Calu3 (cell line): ENCODE measurements around the gene DUSP2. TPM values are rescaled to one million over a fixed set of nuclear protein-coding genes. Genes with fewer than 3 reads are reported as not detected.

Experiments
- BruUV-seq: library from RNA; stranded (reverse); fragments of 400-500 nt; replicated peaks from 2 replicates; lab custom pipeline; 2021; lab: Mats Ljungman, UMichigan
- CTCF ChIA-PET: fragments of 300-600 bp; sonication (Branson Sonifier 250); formaldehyde crosslinking; loops from one replicate; lab custom pipeline; 2022; ENCODE audit warnings: antibody characterized with exemption; lab: Charles Lee
- DNase-seq: peaks from one replicate; pipeline ENCODE4 v3.0.0; 2022
- H3K27ac Mint-ChIP-seq: one replicate; pipeline ENCODE4 v1.8.0; 2022; ENCODE audit warnings: mixed read lengths; ENCODE audit not compliant: unreplicated experiment
- H3K27me3 Mint-ChIP-seq: one replicate; pipeline ENCODE4 v1.8.0; 2022; ENCODE audit warnings: mixed read lengths; ENCODE audit not compliant: unreplicated experiment
- H3K36me3 Mint-ChIP-seq: one replicate; pipeline ENCODE4 v1.8.0; 2022; ENCODE audit warnings: mild to moderate bottlenecking, moderate library complexity, mixed read lengths; ENCODE audit not compliant: insufficient read depth, unreplicated experiment
- H3K4me1 Mint-ChIP-seq: one replicate; pipeline ENCODE4 v1.8.0; 2022; ENCODE audit warnings: mild to moderate bottlenecking, low read depth, mixed read lengths; ENCODE audit not compliant: unreplicated experiment
- H3K4me3 Mint-ChIP-seq: one replicate; pipeline ENCODE4 v1.8.0; 2022; ENCODE audit warnings: mild to moderate bottlenecking, low read depth, moderate library complexity, mixed read lengths; ENCODE audit not compliant: unreplicated experiment
- H3K9me3 Mint-ChIP-seq: one replicate; pipeline ENCODE4 v1.8.0; 2022; ENCODE audit warnings: low read depth, mixed read lengths; ENCODE audit not compliant: unreplicated experiment
- intact Hi-C: fragments of 100-400 bp; cut with micrococcal nuclease; formaldehyde crosslinking; loops from one replicate; pipeline ENCODE4 v1.10.0; 2022; ENCODE audit not compliant: unreplicated experiment
- total RNA-seq: library from RNA; stranded (reverse); gene quantifications from 2 replicates; pipeline ENCODE4 v1.2.3, GENCODE V29; 2022
- TF ChIP-seq, protein P1 (sequence below): fragments of 200-600 bp; IDR thresholded peaks from one replicate; pipeline ENCODE4 v1.8.0; 2022; ENCODE audit warnings: antibody characterized with exemption; ENCODE audit not compliant: unreplicated experiment

Gene DUSP2
- total RNA-seq, 1 experiment from 2014 or later = 4.1 TPM

DNA sequence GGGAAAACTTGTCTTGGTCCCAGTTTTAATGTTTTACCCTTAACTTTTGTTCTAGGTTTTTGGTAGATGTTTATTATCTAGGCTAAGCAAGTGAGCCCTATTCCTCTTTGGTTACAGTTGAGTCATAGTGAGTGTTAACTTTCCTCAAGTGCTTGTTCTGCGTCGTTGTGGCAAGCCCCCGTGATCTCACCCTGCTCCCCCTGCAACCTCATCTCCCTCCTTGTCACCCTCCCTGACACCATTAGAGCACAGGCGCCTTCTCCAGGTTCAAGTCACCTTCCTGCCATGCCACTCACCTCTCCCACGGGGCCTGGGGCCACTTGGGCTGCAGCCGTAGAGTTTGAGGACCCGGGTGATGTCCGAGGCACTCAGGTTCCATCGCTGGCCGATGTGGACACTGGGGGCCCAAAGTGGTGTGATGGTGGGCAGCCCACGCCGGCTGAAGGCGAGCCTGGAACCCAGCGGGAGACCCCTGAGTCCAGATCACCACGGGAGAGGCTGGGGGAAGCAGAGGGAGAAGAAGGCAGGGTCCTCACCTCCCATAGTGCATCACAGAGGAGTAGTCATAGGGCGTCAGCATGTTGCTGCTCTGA, 15.6 kb downstream of the DUSP2 start:
- TF ChIP-seq, protein P1, sequence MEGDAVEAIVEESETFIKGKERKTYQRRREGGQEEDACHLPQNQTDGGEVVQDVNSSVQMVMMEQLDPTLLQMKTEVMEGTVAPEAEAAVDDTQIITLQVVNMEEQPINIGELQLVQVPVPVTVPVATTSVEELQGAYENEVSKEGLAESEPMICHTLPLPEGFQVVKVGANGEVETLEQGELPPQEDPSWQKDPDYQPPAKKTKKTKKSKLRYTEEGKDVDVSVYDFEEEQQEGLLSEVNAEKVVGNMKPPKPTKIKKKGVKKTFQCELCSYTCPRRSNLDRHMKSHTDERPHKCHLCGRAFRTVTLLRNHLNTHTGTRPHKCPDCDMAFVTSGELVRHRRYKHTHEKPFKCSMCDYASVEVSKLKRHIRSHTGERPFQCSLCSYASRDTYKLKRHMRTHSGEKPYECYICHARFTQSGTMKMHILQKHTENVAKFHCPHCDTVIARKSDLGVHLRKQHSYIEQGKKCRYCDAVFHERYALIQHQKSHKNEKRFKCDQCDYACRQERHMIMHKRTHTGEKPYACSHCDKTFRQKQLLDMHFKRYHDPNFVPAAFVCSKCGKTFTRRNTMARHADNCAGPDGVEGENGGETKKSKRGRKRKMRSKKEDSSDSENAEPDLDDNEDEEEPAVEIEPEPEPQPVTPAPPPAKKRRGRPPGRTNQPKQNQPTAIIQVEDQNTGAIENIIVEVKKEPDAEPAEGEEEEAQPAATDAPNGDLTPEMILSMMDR = no peak
- CTCF ChIA-PET = no interaction called here
- no peak overlapping the region for H3K27ac Mint-ChIP-seq
- no peaks in the 10 kb centered on the region for H3K4me1 Mint-ChIP-seq
- no TSS peak for BruUV-seq
- no peaks in the 10 kb centered on the region for H3K9me3 Mint-ChIP-seq
- no peaks in the 10 kb centered on the region for H3K36me3 Mint-ChIP-seq
- intact Hi-C loops = loop anchor here (10.0 kb wide), 1 partner anchor 135 kb away; the partner anchor contains the start of genes CIAO1 and TMEM127
- H3K27me3 Mint-ChIP-seq = peaks cover 67% of the 10 kb centered on the region
- DNase-seq = no peak
- H3K4me3 Mint-ChIP-seq = no peak overlapping the region

DNA sequence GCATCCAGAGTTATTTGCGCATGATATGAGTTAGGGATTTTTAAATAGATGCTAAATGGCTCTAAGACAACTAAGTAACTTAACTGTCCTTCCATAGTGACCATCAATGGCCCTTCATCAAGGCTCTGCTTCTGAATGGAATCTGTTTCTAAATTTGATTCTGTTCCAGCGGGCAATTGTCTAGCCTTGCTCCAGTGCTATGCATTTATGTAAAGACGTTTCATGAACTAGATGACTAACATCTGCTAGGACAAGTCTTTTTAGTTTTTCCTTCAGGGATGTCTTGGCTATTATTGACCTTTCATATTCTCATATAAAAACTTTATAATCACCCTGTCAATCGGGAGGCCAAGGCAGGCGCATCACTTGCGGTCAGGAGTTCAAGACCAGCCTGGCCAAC, 16.8 kb downstream of the DUSP2 start:
- intact Hi-C loops = no loop called here
- no peaks in the 10 kb centered on the region for H3K9me3 Mint-ChIP-seq
- no peak overlapping the region for H3K4me3 Mint-ChIP-seq
- no TSS peak for BruUV-seq
- no peaks in the 10 kb centered on the region for H3K4me1 Mint-ChIP-seq
- peaks cover 64% of the 10 kb centered on the region for H3K27me3 Mint-ChIP-seq
- H3K27ac Mint-ChIP-seq = no peak overlapping the region
- H3K36me3 Mint-ChIP-seq = no peaks in the 10 kb centered on the region
- DNase-seq = no peak
- CTCF ChIA-PET = no interaction called here
- TF ChIP-seq, protein P1 = no peak

DNA sequence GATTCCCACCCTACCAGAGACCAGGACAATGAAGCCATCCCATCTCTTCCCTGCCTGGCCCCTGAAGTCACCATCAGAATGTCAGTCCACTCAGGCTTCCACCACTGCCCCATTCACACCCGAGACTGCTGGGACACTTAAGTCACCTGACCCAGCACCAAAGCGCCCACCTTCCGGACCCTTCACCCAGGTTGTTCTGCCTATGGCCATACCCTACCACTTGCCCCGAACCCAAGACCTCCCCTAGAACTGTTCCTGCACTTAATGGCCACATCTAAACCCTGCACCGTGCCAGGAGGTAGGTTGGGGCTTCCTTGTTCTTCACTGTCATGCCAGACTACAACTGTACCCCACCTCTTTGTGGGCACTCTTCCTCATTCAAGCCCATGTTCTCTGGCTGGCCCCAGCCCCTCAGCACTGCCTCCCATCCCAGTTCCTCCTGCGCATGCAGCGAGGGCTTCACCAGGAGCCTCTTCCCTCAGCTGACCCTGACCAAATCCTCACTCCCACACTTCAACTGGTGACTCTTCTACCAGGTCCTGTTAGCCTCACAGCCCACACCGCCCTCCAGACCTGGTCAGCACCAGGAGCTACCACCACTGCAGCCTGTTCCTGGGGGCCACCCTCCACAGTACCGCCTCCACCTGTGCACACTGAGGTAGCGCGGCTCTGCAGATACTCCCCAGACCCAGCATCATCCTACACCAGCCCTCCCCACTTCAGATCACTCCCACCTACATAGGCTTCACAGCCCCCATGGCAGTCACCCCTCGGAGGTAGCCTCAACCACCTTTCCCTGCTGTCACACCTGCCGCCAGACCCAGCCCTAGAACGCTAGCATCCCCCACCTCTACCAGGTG, 20.6 kb downstream of the DUSP2 start:
- intact Hi-C loops = no loop called here
- no TSS peak for BruUV-seq
- Mint-ChIP-seq H3K9me3 (no peaks in the 10 kb centered on the region), H3K27me3 (peaks cover 66% of the 10 kb centered on the region), H3K4me3 (no peak overlapping the region), H3K36me3 (no peaks in the 10 kb centered on the region), H3K4me1 (no peaks in the 10 kb centered on the region), H3K27ac (no peak overlapping the region)
- DNase-seq = no peak
- CTCF ChIA-PET = no interaction called here
- TF ChIP-seq, protein P1 = no peak

DNA sequence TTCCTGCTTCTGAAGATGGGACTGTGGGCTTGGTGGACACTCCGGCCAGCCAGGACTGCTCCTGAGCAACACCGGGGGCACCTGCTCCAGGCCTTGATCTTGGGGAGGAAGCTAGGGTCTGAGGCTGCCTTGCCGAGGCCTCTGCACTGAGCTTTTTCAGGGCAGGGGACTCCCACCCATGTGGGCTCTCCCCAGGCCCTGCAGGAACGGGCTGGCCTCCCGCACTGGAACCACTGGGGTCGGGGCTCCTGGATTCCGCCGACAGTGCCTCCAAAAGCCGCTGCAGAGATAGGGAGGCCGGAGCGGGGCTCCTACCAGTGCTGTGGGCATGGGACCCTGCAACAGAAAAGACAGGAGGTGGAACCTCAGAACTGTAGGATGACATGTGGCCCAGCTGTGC, 21.3 kb downstream of the DUSP2 start:
- Mint-ChIP-seq H3K4me3 (no peak overlapping the region), H3K4me1 (no peaks in the 10 kb centered on the region), H3K27me3 (peaks cover 70% of the 10 kb centered on the region), H3K36me3 (no peaks in the 10 kb centered on the region), H3K9me3 (no peaks in the 10 kb centered on the region), H3K27ac (no peak overlapping the region)
- TF ChIP-seq, protein P1 = no peak
- CTCF ChIA-PET = no interaction called here
- DNase-seq = no peak
- intact Hi-C loops = no loop called here
- BruUV-seq = no TSS peak
